Measurements from ENCODE around the gene USP37.

Gene USP37

GRCh38 chr2:218428846-218429558 is 139.1 kb downstream of the USP37 start:
- no peak overlapping the region for H3K27ac ChIP-seq
- TF ChIP-seq, protein P1, sequence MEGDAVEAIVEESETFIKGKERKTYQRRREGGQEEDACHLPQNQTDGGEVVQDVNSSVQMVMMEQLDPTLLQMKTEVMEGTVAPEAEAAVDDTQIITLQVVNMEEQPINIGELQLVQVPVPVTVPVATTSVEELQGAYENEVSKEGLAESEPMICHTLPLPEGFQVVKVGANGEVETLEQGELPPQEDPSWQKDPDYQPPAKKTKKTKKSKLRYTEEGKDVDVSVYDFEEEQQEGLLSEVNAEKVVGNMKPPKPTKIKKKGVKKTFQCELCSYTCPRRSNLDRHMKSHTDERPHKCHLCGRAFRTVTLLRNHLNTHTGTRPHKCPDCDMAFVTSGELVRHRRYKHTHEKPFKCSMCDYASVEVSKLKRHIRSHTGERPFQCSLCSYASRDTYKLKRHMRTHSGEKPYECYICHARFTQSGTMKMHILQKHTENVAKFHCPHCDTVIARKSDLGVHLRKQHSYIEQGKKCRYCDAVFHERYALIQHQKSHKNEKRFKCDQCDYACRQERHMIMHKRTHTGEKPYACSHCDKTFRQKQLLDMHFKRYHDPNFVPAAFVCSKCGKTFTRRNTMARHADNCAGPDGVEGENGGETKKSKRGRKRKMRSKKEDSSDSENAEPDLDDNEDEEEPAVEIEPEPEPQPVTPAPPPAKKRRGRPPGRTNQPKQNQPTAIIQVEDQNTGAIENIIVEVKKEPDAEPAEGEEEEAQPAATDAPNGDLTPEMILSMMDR (IDR thresholded peaks at IDR 0.05): no peak
- no peak overlapping the region for H3K4me3 ChIP-seq
- DNase-seq (ENCODE audit: low spot score): no peak

DNA sequence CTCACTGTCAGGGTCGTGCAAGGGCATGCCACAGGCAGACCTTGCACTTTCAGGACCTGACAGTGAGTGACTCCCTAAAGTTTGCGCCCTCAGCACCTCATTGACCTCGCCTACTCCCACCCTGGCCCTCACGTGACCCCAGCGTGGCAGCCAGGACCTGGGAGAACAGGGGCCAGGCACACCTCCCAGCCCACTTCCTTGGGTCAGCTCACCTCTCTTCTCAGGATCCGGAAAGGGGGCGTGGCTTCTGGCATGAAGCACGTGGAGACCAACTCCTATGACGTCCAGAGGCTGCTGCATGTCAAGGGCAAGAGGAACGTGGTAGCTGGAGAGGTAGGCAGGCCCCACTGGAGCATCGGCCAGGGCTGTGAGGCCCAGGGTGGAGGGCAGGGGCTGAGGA is 140.4 kb downstream of the USP37 start:
- TF ChIP-seq, protein P1 (IDR thresholded peaks at IDR 0.05): no peak
- Histone ChIP-seq H3K27ac (no peak overlapping the region), H3K4me3 (no peak overlapping the region)
- no peak for DNase-seq (ENCODE audit: low spot score)

GRCh38 chr2:218425531-218425930 is 142.6 kb downstream of the USP37 start:
- TF ChIP-seq, protein P1 (IDR thresholded peaks at IDR 0.05): no peak
- Histone ChIP-seq H3K4me3 (no peak overlapping the region), H3K27ac (no peak overlapping the region)
- no peak for DNase-seq (ENCODE audit: low spot score)

DNA sequence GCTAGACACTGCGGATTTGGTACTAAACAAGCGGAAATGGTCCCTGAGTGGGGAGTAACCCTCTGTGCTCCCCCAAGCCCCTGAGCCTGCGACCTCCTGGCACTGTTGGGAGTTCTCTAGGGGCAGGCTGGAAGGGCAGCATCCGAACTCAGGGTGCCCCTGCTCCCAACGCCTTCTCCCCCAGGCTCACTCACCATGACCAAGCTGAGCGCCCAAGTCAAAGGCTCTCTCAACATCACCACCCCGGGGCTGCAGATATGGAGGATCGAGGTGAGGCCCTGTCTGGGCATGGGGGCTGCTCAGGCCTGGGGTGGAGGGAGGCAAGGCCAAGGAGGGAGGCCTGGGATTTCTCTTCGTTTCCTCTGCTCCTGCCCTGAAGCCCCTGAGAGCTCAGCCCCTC is 144.6 kb downstream of the USP37 start:
- no peak overlapping the region for H3K27ac ChIP-seq
- H3K4me3 ChIP-seq: no peak overlapping the region
- no peak for DNase-seq (ENCODE audit: low spot score)
- TF ChIP-seq, protein P1 (IDR thresholded peaks at IDR 0.05): no peak

- H3K4me3 ChIP-seq: no peak overlapping the region
- DNase-seq (ENCODE audit: low spot score): no peak
- TF ChIP-seq, protein P1 (IDR thresholded peaks at IDR 0.05): no peak
- no peak overlapping the region for H3K27ac ChIP-seq
Observed at GRCh38 chr2:218422403-218423086, 145.6 kb downstream of the USP37 start.

- DNase-seq (ENCODE audit: low spot score): no peak
Observed at GRCh38 chr2:218421027-218421426, 147.1 kb downstream of the USP37 start.

More at GRCh38 chr2:218421027-218421426, 147.1 kb downstream of the USP37 start:
- no peak overlapping the region for H3K27ac ChIP-seq
- H3K4me3 ChIP-seq: no peak overlapping the region
- TF ChIP-seq, protein P1 (IDR thresholded peaks at IDR 0.05): no peak

Data from coronary artery (tissue), 2 donors.